ENCODE measurements around the gene AFP. TPM values are rescaled to one million over a fixed set of nuclear protein-coding genes. Genes with fewer than 3 reads are reported as not detected.

AFP gene
- total and polyA plus RNA-seq, 2 of the 13 experiments (the other 11 are each of a cell fraction or from before 2014, with no cell fraction given) = 9,434 to 13,105 TPM

DNA sequence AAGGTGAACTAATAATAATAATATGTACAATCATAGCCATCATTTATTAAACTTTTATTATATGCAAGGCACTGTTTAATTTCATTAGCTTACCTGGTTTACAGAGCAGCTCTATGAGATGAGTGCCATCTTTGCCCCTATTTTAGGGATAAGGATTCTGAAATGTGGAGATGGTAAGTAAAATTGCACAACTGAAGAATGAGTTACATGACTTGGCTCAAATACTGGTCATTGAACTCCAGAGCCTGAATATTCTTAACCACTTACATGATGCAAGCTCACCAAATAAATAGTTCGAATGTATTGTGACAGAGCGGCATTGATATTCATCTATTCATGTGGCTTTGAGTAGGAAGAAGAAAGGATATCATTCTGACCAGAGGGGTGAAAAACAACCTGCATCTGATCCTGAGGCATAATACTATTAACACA lies 20.2 kb upstream of the AFP start (continued):
- TF ChIP-seq, protein P1, sequence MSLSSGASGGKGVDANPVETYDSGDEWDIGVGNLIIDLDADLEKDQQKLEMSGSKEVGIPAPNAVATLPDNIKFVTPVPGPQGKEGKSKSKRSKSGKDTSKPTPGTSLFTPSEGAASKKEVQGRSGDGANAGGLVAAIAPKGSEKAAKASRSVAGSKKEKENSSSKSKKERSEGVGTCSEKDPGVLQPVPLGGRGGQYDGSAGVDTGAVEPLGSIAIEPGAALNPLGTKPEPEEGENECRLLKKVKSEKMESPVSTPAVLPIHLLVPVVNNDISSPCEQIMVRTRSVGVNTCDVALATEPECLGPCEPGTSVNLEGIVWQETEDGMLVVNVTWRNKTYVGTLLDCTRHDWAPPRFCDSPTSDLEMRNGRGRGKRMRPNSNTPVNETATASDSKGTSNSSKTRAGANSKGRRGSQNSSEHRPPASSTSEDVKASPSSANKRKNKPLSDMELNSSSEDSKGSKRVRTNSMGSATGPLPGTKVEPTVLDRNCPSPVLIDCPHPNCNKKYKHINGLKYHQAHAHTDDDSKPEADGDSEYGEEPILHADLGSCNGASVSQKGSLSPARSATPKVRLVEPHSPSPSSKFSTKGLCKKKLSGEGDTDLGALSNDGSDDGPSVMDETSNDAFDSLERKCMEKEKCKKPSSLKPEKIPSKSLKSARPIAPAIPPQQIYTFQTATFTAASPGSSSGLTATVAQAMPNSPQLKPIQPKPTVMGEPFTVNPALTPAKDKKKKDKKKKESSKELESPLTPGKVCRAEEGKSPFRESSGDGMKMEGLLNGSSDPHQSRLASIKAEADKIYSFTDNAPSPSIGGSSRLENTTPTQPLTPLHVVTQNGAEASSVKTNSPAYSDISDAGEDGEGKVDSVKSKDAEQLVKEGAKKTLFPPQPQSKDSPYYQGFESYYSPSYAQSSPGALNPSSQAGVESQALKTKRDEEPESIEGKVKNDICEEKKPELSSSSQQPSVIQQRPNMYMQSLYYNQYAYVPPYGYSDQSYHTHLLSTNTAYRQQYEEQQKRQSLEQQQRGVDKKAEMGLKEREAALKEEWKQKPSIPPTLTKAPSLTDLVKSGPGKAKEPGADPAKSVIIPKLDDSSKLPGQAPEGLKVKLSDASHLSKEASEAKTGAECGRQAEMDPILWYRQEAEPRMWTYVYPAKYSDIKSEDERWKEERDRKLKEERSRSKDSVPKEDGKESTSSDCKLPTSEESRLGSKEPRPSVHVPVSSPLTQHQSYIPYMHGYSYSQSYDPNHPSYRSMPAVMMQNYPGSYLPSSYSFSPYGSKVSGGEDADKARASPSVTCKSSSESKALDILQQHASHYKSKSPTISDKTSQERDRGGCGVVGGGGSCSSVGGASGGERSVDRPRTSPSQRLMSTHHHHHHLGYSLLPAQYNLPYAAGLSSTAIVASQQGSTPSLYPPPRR (CRISPR knock-in tag; IDR thresholded peaks at IDR 0.05; ENCODE audit: borderline replicate concordance) = 0 out of 2 replicates have a peak, but pooled peaks have one; percentile 20
- TF ChIP-seq, protein P2, sequence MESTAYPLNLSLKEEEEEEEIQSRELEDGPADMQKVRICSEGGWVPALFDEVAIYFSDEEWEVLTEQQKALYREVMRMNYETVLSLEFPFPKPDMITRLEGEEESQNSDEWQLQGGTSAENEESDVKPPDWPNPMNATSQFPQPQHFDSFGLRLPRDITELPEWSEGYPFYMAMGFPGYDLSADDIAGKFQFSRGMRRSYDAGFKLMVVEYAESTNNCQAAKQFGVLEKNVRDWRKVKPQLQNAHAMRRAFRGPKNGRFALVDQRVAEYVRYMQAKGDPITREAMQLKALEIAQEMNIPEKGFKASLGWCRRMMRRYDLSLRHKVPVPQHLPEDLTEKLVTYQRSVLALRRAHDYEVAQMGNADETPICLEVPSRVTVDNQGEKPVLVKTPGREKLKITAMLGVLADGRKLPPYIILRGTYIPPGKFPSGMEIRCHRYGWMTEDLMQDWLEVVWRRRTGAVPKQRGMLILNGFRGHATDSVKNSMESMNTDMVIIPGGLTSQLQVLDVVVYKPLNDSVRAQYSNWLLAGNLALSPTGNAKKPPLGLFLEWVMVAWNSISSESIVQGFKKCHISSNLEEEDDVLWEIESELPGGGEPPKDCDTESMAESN (CRISPR knock-in tag; conservative IDR thresholded peaks at IDR 0.05) = 0 out of 2 replicates have a peak, but pooled peaks have one; percentile 20
- TF ChIP-seq TCF7L2 (IDR thresholded peaks at IDR 0.05; ENCODE audit: low read depth, low read length) = peak; percentile 42; the same call in 1 of the 2 replicates
- peak; percentile 97 for TF ChIP-seq CEBPB (IDR thresholded peaks at IDR 0.05; ENCODE audit: borderline replicate concordance, low read depth, low read length)
- no peak for TF ChIP-seq MXD4 (CRISPR knock-in tag; IDR thresholded peaks at IDR 0.05)
- TF ChIP-seq ZNF329 (CRISPR knock-in tag; IDR thresholded peaks at IDR 0.05; ENCODE audit: low read depth) = no peak
- TF ChIP-seq JUND (CRISPR knock-in tag; IDR thresholded peaks at IDR 0.05) = no peak
- TF ChIP-seq SNAPC2 (CRISPR knock-in tag; IDR thresholded peaks at IDR 0.05) = no peak
- no peak for TF ChIP-seq GABPA (IDR thresholded peaks at IDR 0.05; ENCODE audit: low read depth, low read length)
- no peak for TF ChIP-seq GABPA (CRISPR knock-in tag; IDR thresholded peaks at IDR 0.05; ENCODE audit: low read depth)
- TF ChIP-seq, protein P3, sequence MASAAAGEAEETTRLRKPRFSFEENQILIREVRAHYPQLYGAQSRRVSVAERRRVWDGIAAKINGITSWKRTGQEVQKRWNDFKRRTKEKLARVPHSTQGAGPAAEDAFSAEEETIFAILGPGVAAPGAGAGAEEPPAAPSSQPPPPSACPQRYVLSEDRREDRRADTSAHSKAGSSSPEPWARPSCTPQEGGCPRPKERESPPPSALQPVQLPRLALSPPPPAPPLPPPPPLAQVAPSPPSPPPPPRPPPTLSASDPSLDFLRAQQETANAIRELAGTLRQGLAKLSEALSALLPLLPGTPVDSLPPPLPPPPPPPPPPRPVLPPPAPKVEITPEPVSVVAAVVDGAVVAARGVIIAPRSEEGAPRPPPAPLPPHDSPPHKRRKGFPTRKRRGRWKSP (CRISPR knock-in tag; IDR thresholded peaks at IDR 0.05) = no peak
- peak; percentile 32; the same call in 1 of the 2 replicates for TF ChIP-seq NFE2 (CRISPR knock-in tag; IDR thresholded peaks at IDR 0.05)
- TF ChIP-seq, protein P4, sequence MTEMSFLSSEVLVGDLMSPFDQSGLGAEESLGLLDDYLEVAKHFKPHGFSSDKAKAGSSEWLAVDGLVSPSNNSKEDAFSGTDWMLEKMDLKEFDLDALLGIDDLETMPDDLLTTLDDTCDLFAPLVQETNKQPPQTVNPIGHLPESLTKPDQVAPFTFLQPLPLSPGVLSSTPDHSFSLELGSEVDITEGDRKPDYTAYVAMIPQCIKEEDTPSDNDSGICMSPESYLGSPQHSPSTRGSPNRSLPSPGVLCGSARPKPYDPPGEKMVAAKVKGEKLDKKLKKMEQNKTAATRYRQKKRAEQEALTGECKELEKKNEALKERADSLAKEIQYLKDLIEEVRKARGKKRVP (CRISPR knock-in tag; IDR thresholded peaks at IDR 0.05) = peak in 1 of 2 experiments; percentile 94; a peak in 2 of 4 replicates
- TF ChIP-seq KLF6 (CRISPR knock-in tag; IDR thresholded peaks at IDR 0.05) = peak; percentile 33; the same call in 1 of the 2 replicates
- TF ChIP-seq CCDC6 (CRISPR knock-in tag; IDR thresholded peaks at IDR 0.05) = no peak
- peak; percentile 76; the same call in 1 of the 2 replicates for TF ChIP-seq NCOR1 (IDR thresholded peaks at IDR 0.05; ENCODE audit: borderline replicate concordance, low read length)
- TF ChIP-seq FOXA3 (CRISPR knock-in tag; IDR thresholded peaks at IDR 0.05) = 0 out of 2 replicates have a peak, but pooled peaks have one; percentile 26
- TF ChIP-seq RBM22 (optimal IDR thresholded peaks at IDR 0.05; ENCODE audit: low read length) = peak; percentile 46
- TF ChIP-seq GATAD2A (CRISPR knock-in tag; IDR thresholded peaks at IDR 0.05) = peak; percentile 78
- no peak for TF ChIP-seq IRF2 (CRISPR knock-in tag; IDR thresholded peaks at IDR 0.05)
- TF ChIP-seq DNMT3B (CRISPR knock-in tag; conservative IDR thresholded peaks at IDR 0.05) = no peak
- 0 out of 2 replicates have a peak, but pooled peaks have one; percentile 54 for TF ChIP-seq ZSCAN30 (CRISPR knock-in tag; IDR thresholded peaks at IDR 0.05)
- TF ChIP-seq, protein P5, sequence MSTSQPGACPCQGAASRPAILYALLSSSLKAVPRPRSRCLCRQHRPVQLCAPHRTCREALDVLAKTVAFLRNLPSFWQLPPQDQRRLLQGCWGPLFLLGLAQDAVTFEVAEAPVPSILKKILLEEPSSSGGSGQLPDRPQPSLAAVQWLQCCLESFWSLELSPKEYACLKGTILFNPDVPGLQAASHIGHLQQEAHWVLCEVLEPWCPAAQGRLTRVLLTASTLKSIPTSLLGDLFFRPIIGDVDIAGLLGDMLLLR (CRISPR knock-in tag; IDR thresholded peaks at IDR 0.05) = no peak
